IMR-90 (cell line): Measurements from ENCODE around the gene TNKS1BP1. TPM values are rescaled to one million over a fixed set of nuclear protein-coding genes. Genes with fewer than 3 reads are reported as not detected.

Source experiments
- ATAC-seq: fragments of 200-7000 bp; cut with Tn5 transposase; 2 replicates; pipeline ENCODE4 v1.9.1; 2020; ENCODE audit warnings: low read depth, mild to moderate bottlenecking, moderate library complexity
- BruUV-seq: library from RNA; stranded (reverse); fragments of 400-500 nt; replicated peaks from 2 replicates; lab custom pipeline; 2021; lab: Mats Ljungman, UMichigan
- CTCF ChIA-PET: fragments of 300-600 bp; formaldehyde crosslinking; extraction: SDS; loops from one replicate; lab custom pipeline; 2021; ENCODE audit warnings: antibody characterized with exemption; lab: Yijun Ruan, JAX
- POLR2A ChIA-PET: fragments of 300-600 bp; sonication (Branson Sonifier 250); formaldehyde crosslinking; loops from one replicate; lab custom pipeline; 2022; ENCODE audit warnings: antibody characterized with exemption; ENCODE audit not compliant: unreplicated experiment; lab: Charles Lee
- DNase-seq: peaks from one replicate; pipeline ENCODE4 v3.0.0; 2013
- H2AFZ ChIP-seq: replicated peaks from 2 replicates; pipeline ENCODE3; 2013; ENCODE audit warnings: low read length, mild to moderate bottlenecking; ENCODE audit not compliant: poor library complexity
- H2AK5ac ChIP-seq: 2 replicates; pipeline ENCODE4 v1.6.1; 2013; ENCODE audit warnings: low read depth, low read length, inconsistent platforms
- H2AK9ac ChIP-seq: replicated peaks from 2 replicates; pipeline ENCODE3; 2013; ENCODE audit warnings: mild to moderate bottlenecking, low read depth, low read length, moderate library complexity; ENCODE audit not compliant: poor library complexity
- H2BK120ac ChIP-seq: 2 replicates; pipeline ENCODE4 v1.6.1; 2013; ENCODE audit warnings: low read depth, low read length, inconsistent platforms
- H2BK15ac ChIP-seq: 3 replicates; pipeline ENCODE4 v1.6.1; 2013; ENCODE audit warnings: low read depth, low read length, inconsistent platforms
- H2BK20ac ChIP-seq: 2 replicates; pipeline ENCODE4 v1.6.1; 2013; ENCODE audit warnings: low read depth, mild to moderate bottlenecking, inconsistent platforms, low read length, moderate library complexity
- H2BK5ac ChIP-seq: 2 replicates; pipeline ENCODE4 v1.6.1; 2013; ENCODE audit warnings: mild to moderate bottlenecking, low read depth, low read length, inconsistent platforms; ENCODE audit not compliant: poor library complexity, severe bottlenecking
- H3K14ac ChIP-seq: replicated peaks from 2 replicates; pipeline ENCODE4 v1.6.1; 2013; ENCODE audit warnings: low read depth, low read length, inconsistent platforms
- H3K18ac ChIP-seq: 2 replicates; pipeline ENCODE4 v1.6.1; 2013; ENCODE audit warnings: low read depth, low read length, control low read depth
- H3K23ac ChIP-seq: 2 replicates; pipeline ENCODE4 v1.6.1; 2013; ENCODE audit warnings: low read depth, low read length, inconsistent platforms
- H3K27ac ChIP-seq: 2 replicates; pipeline ENCODE4 v1.5.1; 2013; ENCODE audit warnings: mild to moderate bottlenecking, control low read depth, low read length; ENCODE audit not compliant: insufficient read depth
- H3K27me3 ChIP-seq: 2 replicates; pipeline ENCODE4 v1.6.1; 2013; ENCODE audit warnings: low read length; ENCODE audit not compliant: control insufficient read depth, insufficient read depth
- H3K36me3 ChIP-seq: 2 replicates; pipeline ENCODE4 v1.6.1; 2013; ENCODE audit warnings: low read length, mixed read lengths; ENCODE audit not compliant: control insufficient read depth, insufficient read depth
- H3K4ac ChIP-seq: 2 replicates; pipeline ENCODE4 v1.6.1; 2013; ENCODE audit warnings: low read depth, low read length, inconsistent platforms
- H3K4me1 ChIP-seq: 2 replicates; pipeline ENCODE4 v1.6.1; 2013; ENCODE audit warnings: low read length, mixed read lengths; ENCODE audit not compliant: control insufficient read depth, insufficient read depth
- H3K4me2 ChIP-seq: 2 replicates; pipeline ENCODE4 v1.6.1; 2013; ENCODE audit warnings: low read depth, mild to moderate bottlenecking, control low read depth, low read length, moderate library complexity
- H3K4me3 ChIP-seq: 2 replicates; pipeline ENCODE4 v1.5.1; 2013; ENCODE audit warnings: low read depth, mild to moderate bottlenecking, control low read depth, low read length, moderate library complexity; ENCODE audit not compliant: insufficient read depth
- H3K56ac ChIP-seq: 2 replicates; pipeline ENCODE4 v1.6.1; 2013; ENCODE audit warnings: low read length, inconsistent platforms; ENCODE audit not compliant: insufficient read depth; ENCODE audit errors: extremely low read depth
- H3K79me1 ChIP-seq, 2 experiments: 2 replicates each; pipeline ENCODE4 v1.6.1; 2013; ENCODE audit warnings: low read length in 2 of 2, inconsistent platforms in 1 of 2, low read depth in 1 of 2
- H3K9ac ChIP-seq: 2 replicates; pipeline ENCODE4 v1.6.1; 2013; ENCODE audit warnings: low read depth, low read length, control low read depth
- H3K9me1 ChIP-seq: 2 replicates; pipeline ENCODE4 v1.6.1; 2013; ENCODE audit warnings: low read length, inconsistent platforms; ENCODE audit not compliant: insufficient read depth
- H3K9me3 ChIP-seq: 2 replicates; pipeline ENCODE4 v1.6.1; 2013; ENCODE audit warnings: low read length; ENCODE audit not compliant: control insufficient read depth, insufficient read depth
- H4K20me1 ChIP-seq: 2 replicates; pipeline ENCODE4 v1.6.1; 2013; ENCODE audit warnings: low read length, inconsistent platforms; ENCODE audit not compliant: insufficient read depth
- H4K5ac ChIP-seq: 2 replicates; pipeline ENCODE4 v1.6.1; 2013; ENCODE audit warnings: mild to moderate bottlenecking, low read depth, low read length, control low read depth
- H4K8ac ChIP-seq, 2 experiments: 2 replicates each; pipeline ENCODE4 v1.6.1; 2013; ENCODE audit warnings: low read depth in 2 of 2, low read length in 2 of 2, control low read depth in 1 of 2, inconsistent platforms in 1 of 2
- H4K91ac ChIP-seq: 2 replicates; pipeline ENCODE4 v1.6.1; 2013; ENCODE audit warnings: low read depth, low read length, inconsistent platforms; ENCODE audit not compliant: insufficient read depth
- CHD1 ChIP-seq: IDR thresholded peaks from 2 replicates; pipeline ENCODE4 v1.6.1; 2012; ENCODE audit warnings: low read depth, low read length, improper control_type of control experiment
- MXI1 ChIP-seq: IDR thresholded peaks from 2 replicates; pipeline ENCODE4 v1.6.1; 2012; ENCODE audit warnings: low read depth, mild to moderate bottlenecking, low read length, moderate library complexity, borderline replicate concordance
- NFE2L2 ChIP-seq: fragments of 150-350 bp; IDR thresholded peaks from 2 replicates; pipeline ENCODE4 v1.6.1; 2016; ENCODE audit warnings: low read depth, mild to moderate bottlenecking, low read length
- SMC3 ChIP-seq: fragments of 150-350 bp; IDR thresholded peaks from 2 replicates; pipeline ENCODE4 v1.6.1; 2016; ENCODE audit warnings: low read depth, mild to moderate bottlenecking, antibody characterized with exemption, low read length, moderate library complexity
- WGBS, 2 experiments: methylation state at CpG; one replicate each; pipeline versions ENCODE4 v1.1.5 to v1.1.7; 2013; ENCODE audit warnings: missing lambda C conversion rate in 2 of 2; ENCODE audit not compliant: insufficient read length in 1 of 2; ENCODE audit errors: extremely low coverage in 2 of 2; 5-methylcytosine and 5-hydroxymethylcytosine counted together
- dilution Hi-C: fragments of 300-500 bp; cut with HindIII; formaldehyde crosslinking; loops from one replicate; pipeline ENCODE4 v1.14.3; 2018; ENCODE audit warnings: low sequenced_read_pairs; ENCODE audit not compliant: unreplicated experiment
- in situ Hi-C: fragments of 300-500 bp; cut with MboI; formaldehyde crosslinking; loops from 3 replicates; pipeline ENCODE4 v1.14.3; 2019; ENCODE audit warnings: low sequenced_read_pairs, inconsistent platforms, mixed read lengths
- intact Hi-C: fragments of 100-400 bp; cut with micrococcal nuclease; formaldehyde crosslinking; loops from 2 replicates; pipeline ENCODE4 v1.10.0; 2022
- polyA plus RNA-seq, 3 experiments: library from polyadenylated mRNA; depleted of rRNA; stranded (reverse); fragments of >200 nt; gene quantifications; 2 replicates each; pipeline ENCODE4 v1.2.3, GENCODE V29; 2012; ENCODE audit warnings: low replicate concordance in 1 of 3
- total RNA-seq: library from RNA; depleted of rRNA; stranded (reverse); fragments of >200 nt; gene quantifications from 2 replicates; pipeline ENCODE4 v1.2.3, GENCODE V29; 2012

The TNKS1BP1 gene
- total and polyA plus RNA-seq, 2 of the 4 experiments (the other 2 are of a cell fraction), result 31.7 to 71.4 TPM

- DNase-seq (no peak), ATAC-seq (no peak)
- Histone ChIP-seq H4K20me1 (no peaks in the 10 kb centered on the region), H3K9me3 (no peaks in the 10 kb centered on the region), H3K36me3 (no peaks in the 10 kb centered on the region), H3K9ac (no peak overlapping the region), H3K56ac (no peak overlapping the region), H3K9me1 (peaks cover 5% of the 10 kb centered on the region; the same call in 1 of the 2 replicates), H3K27me3 (no peaks in the 10 kb centered on the region), H3K27ac (no peak overlapping the region), H3K4me3 (no peak overlapping the region), H3K18ac (no peak overlapping the region; the same call in 1 of the 2 replicates), H2BK5ac (no peak overlapping the region), H3K4me2 (no peak overlapping the region), H4K8ac (no peak overlapping the region), H3K4ac (no peak overlapping the region), H4K91ac (no peak overlapping the region), H2AK5ac (no peak overlapping the region), H4K5ac (no peak overlapping the region), H2AK9ac (no peak overlapping the region), H3K14ac (no peak overlapping the region), H2AFZ (no peak overlapping the region), H2BK15ac (no peak overlapping the region), H3K79me1 (no peaks in the 10 kb centered on the region), H2BK20ac (no peak overlapping the region), H3K23ac (no peak overlapping the region), H3K4me1 (peaks cover 2% of the 10 kb centered on the region), H2BK120ac (no peak overlapping the region)
- intact Hi-C loops (no loop called here), in situ Hi-C loops (no loop called here), dilution Hi-C loops (no loop called here)
- POLR2A ChIA-PET, result no interaction called here
- BruUV-seq, result no TSS peak
- CTCF ChIA-PET, result interaction anchor here (0.6 kb wide), 1 partner anchor 824 kb away, joined by 3 read pairs; no protein-coding TSS in a partner anchor
- 39% methylated on average over 5 of the region's 7 CpGs; no CpG with 5 or more reads in 1 of the 2 experiments for WGBS, 2 experiments
- TF ChIP-seq NFE2L2, result no peak
- no peak for TF ChIP-seq CHD1
- TF ChIP-seq MXI1, result no peak
- no peak for TF ChIP-seq SMC3
These were observed 61.4 kb downstream of the TNKS1BP1 start for GRCh38 chr11:57263351-57263750.
